GM12872 (cell line): ENCODE results near the gene GOLGA3.

Experiments
- CTCF ChIP-seq: IDR thresholded peaks from 3 replicates; pipeline ENCODE4 v1.5.1; 2011; ENCODE audit warnings: low read depth, mild to moderate bottlenecking, low read length, moderate library complexity; ENCODE audit not compliant: insufficient read depth

GOLGA3 gene

GRCh38 chr12:132775502-132776229 is 53.0 kb downstream of the GOLGA3 start:
- TF ChIP-seq CTCF, result no peak

GRCh38 chr12:132774646-132775275 is 53.9 kb downstream of the GOLGA3 start:
- TF ChIP-seq CTCF, result no peak

- TF ChIP-seq CTCF, result no peak
Measured at GRCh38 chr12:132774159-132774558, 54.5 kb downstream of the GOLGA3 start.

GRCh38 chr12:132773077-132773955 is 55.4 kb downstream of the GOLGA3 start:
- no peak for TF ChIP-seq CTCF

- TF ChIP-seq CTCF, result no peak
Measured at GRCh38 chr12:132772606-132773005, 56.1 kb downstream of the GOLGA3 start.

- TF ChIP-seq CTCF, result no peak
Measured at GRCh38 chr12:132771126-132771838, 57.4 kb downstream of the GOLGA3 start.
